ENCODE results near the gene HDAC9. TPM values are rescaled to one million over a fixed set of nuclear protein-coding genes. Genes with fewer than 3 reads are reported as not detected.

The HDAC9 gene
- total RNA-seq (2014; rRNA removed; shearing (Covaris generic)): 0.73 and 3.0 TPM in 2 replicates

GRCh38 chr7:18495412-18496340, at the start of gene HDAC9:
TSS of gene HDAC9 (plus strand) at chr7:18495749. CDS start at chr7:18496303, 554 bp downstream.
- DNase-seq (ENCODE audit: low spot score): no peak

GRCh38 chr7:18445916-18446520, 49.5 kb upstream of the HDAC9 start:
- DNase-seq (ENCODE audit: low spot score): no peak

- no peak for DNase-seq (ENCODE audit: low spot score)
Measured at GRCh38 chr7:18450019-18450418, 45.5 kb upstream of the HDAC9 start.

GRCh38 chr7:18455606-18456005, 39.9 kb upstream of the HDAC9 start:
- DNase-seq (ENCODE audit: low spot score): no peak

GRCh38 chr7:18457832-18458231, 37.7 kb upstream of the HDAC9 start:
- no peak for DNase-seq (ENCODE audit: low spot score)

DNA sequence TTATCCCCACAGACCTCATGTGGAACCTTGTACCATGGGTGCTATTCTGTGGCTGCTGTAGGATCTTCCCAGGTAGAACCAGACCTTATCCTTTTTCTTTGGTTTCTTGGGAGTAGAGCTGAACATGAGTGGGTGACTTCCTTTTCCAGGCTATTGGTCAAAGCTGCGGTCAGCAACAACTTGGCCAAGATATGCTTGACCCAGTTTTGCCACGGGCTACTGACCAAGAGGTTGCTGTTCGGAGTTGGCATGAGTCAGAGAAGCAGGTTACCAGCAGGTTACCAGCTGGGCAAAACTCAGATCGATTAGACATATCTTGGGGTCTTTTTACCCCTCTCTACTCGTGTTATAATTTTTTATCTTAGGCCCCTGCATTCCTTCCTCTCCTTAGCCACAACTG, 36.7 kb upstream of the HDAC9 start:
- no peak for DNase-seq (ENCODE audit: low spot score)

GRCh38 chr7:18459484-18460245, 35.9 kb upstream of the HDAC9 start:
- no peak for DNase-seq (ENCODE audit: low spot score)

DNA sequence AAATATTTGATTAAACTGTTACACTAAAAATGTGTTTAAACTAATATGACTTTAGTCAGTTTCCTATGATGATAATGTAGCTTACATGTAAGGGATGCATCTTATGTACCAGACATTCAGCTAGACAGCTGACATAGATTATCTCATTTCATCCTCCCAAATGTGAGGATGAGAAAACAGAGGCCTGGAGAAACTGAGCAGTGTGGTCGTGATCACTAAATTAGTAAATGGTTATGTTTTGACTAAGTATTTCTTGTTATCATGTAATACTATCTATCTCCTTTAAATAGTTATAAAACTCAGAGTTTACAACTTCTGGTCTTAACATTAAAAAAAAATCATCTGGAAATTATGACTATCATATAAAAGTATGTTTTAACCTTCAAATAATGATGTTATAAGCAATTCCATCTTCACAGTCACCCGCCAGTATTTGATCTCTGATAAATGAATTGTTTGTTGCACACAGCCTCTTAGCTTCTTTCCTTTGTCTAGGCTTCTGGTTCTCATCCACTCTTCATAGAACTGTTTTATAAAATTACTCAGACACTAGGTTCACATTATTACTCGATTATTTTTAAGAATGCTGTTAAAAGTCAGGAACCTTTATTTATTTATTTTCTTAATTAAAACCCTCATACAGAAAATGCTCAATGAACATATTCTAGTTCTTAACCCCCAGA, 33.6 kb upstream of the HDAC9 start:
- no peak for DNase-seq (ENCODE audit: low spot score)

DNA sequence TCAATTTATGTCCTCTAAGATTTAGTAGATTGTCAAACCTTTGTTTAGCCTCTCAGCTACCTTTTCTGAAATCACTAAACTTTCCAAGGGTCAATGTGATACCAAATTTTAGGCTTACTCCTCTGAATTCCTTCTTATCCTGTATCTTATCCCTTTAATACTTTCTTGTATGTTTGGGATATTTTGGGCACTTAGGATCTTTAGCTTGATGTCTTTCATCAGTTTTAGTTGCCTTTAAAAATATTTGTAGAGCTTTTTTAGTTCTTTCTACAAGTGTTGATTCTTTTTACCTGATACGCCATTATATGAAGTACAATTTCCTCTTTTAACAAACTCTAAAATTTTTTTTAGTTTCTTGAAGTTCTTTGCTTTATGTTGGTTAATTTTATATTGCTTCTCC, 30.7 kb upstream of the HDAC9 start:
- no peak for DNase-seq (ENCODE audit: low spot score)

DNA sequence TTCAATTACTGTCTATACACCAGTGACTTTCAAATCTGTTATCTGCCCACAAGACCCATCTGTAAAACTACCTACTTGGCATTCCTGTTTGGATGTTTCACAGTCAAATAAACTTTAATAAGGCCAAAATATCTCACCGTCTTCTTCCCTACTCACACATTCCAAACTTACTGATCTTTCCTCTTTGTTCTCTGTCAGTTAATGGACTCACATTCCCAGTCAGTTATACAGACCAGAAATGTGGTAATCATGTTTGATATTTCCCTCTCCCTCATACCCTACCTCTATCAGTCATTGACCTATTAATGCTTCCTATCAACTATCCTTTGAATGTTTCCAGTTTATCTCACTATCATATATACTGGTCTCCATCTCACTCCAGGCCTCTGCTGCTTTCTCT, 28.5 kb upstream of the HDAC9 start:
- DNase-seq (ENCODE audit: low spot score): no peak

DNA sequence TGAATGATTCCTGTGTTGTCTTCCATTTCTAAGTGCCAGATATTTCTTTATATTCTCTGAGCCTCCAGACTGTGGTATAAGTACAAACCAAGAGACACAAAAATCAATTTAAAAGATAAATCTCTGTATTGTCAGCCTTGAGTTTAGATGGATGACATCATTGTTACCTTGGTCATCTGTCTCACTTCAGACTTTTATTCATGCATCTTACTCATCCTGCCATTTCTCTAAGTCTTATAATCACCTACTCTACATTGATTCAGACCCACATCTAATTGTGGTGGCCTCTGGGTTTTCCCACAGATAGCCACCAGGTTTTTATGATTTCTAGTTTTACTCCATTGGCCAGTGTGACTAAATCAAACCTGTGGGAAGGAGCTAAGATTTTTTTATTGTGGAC, 26.8 kb upstream of the HDAC9 start:
- no peak for DNase-seq (ENCODE audit: low spot score)

DNA sequence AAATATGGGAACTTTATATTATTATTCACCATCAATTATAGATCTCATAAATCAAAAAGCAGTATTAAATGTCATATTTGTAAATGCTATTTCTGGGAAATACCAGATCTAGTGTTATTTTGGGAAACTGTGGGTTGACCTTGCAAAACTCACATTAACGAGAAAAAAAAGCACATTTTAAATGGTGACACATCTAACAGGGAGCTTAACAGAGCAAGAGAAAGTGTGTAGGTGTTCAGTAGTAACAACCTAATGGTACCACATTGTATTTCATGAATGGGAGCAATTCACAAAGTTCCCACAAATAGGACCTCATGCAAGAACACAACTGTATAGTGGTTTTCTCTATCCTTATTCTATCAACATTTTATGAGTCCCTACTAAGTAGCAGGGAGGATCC, 26.2 kb upstream of the HDAC9 start:
- no peak for DNase-seq (ENCODE audit: low spot score)

GRCh38 chr7:18471476-18472160, 23.9 kb upstream of the HDAC9 start:
- DNase-seq (ENCODE audit: low spot score): no peak

GRCh38 chr7:18472161-18472483, 23.4 kb upstream of the HDAC9 start:
- DNase-seq (ENCODE audit: low spot score): no peak

- DNase-seq (ENCODE audit: low spot score): no peak
Measured at GRCh38 chr7:18473119-18473518, 22.4 kb upstream of the HDAC9 start.

- no peak for DNase-seq (ENCODE audit: low spot score)
Measured at GRCh38 chr7:18474944-18475343, 20.6 kb upstream of the HDAC9 start.

DNA sequence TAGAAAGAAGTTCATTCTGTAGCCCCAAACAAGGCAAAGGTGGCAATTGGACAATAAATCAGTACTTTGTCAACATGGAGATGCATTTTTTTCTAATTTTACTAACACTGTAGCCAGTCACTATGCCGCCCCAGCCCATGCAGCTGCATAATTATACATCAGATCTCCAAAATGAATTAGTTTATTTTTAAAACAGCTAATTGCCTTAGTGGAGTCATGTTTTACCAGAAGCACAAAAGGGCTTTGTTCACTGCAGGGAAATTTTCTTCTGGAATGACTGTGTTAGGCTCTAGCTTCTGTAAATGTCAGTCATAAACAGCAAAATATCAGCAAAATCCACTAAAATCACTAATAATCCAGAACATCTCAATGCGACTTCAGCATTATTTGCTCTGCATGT, 20.1 kb upstream of the HDAC9 start:
- no peak for DNase-seq (ENCODE audit: low spot score)

DNA sequence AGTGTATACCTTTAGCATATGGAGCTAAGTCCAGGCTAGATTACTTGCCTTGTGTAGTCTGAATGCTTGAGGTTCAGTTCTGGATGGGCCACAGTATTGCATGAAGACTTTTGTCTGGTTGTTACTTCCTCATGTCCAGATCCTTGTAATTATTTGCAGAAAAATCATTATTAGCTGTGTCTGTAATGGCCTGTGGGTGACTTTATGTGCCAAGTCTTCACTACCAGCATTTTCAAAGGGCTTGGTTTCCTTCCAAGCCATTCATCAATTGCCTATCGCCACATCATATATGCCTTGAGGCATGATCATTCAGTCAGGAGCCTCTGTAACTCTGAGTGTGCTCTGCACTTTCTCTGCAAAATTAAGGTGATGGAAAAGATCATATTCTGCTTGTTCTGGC, 13.8 kb upstream of the HDAC9 start:
- no peak for DNase-seq (ENCODE audit: low spot score)

GRCh38 chr7:18488049-18488448, 7.5 kb upstream of the HDAC9 start:
- no peak for DNase-seq (ENCODE audit: low spot score)

GRCh38 chr7:18489624-18490023, 5.9 kb upstream of the HDAC9 start:
- DNase-seq (ENCODE audit: low spot score): no peak

DNA sequence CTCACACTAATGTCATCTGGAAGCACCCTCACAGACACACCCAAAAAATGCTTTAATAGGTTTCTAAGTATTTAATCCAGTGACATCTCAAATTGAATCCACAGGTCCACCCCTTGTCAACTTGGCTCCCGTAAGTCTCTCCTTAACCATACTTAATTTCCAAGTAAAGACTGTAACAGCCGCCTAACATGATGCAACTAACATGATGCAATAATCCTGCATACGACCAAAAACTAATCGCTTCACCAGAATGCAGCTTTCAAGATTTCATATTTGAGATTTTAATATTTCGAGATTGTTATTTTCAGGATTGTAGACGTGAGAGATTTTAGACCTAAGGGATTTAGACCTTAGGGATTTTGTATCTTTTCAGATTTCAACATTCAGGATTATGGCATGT, 3.7 kb upstream of the HDAC9 start:
- DNase-seq (ENCODE audit: low spot score): no peak

Measured in HT-29 (cell line).